Panc1 (cell line): Measurements from ENCODE around the gene CCRL2. TPM values are rescaled to one million over a fixed set of nuclear protein-coding genes. Genes with fewer than 3 reads are reported as not detected.

Source experiments
- ATAC-seq: fragments of 200-7000 bp; cut with Tn5 transposase; 2 replicates; pipeline ENCODE4 v1.9.1; 2020; ENCODE audit warnings: mild to moderate bottlenecking, moderate library complexity
- BruUV-seq: library from RNA; stranded (reverse); fragments of 400-500 nt; replicated peaks from 2 replicates; lab custom pipeline; 2021; lab: Mats Ljungman, UMichigan
- CTCF ChIA-PET: fragments of 300-600 bp; sonication (Branson Sonifier 250); formaldehyde crosslinking; loops from one replicate; lab custom pipeline; 2022; ENCODE audit warnings: antibody characterized with exemption; lab: Charles Lee
- POLR2A ChIA-PET: fragments of 300-600 bp; sonication (Branson Sonifier 250); formaldehyde crosslinking; loops from one replicate; lab custom pipeline; 2022; ENCODE audit warnings: antibody characterized with exemption; lab: Charles Lee
- DNase-seq: peaks from one replicate; pipeline ENCODE4 v3.0.0-alpha.2; 2010; ENCODE audit warnings: low read depth, low spot score
- H3K27ac ChIP-seq: 2 replicates; pipeline ENCODE4 v1.5.1; 2011; ENCODE audit warnings: mild to moderate bottlenecking, low read length, inconsistent platforms
- H3K27me3 ChIP-seq: fragments of 200-500 bp; sonication (Bioruptor generic); 2 replicates; pipeline ENCODE4 v1.6.0; 2014; ENCODE audit warnings: low read length, inconsistent platforms; ENCODE audit not compliant: control insufficient read depth, insufficient read depth
- H3K36me3 ChIP-seq: fragments of 200-500 bp; sonication (Bioruptor generic); 2 replicates; pipeline ENCODE4 v1.5.1; 2014; ENCODE audit warnings: inconsistent platforms, mild to moderate bottlenecking, low read length, moderate library complexity; ENCODE audit not compliant: control insufficient read depth, insufficient read depth
- H3K4me1 ChIP-seq: 2 replicates; pipeline ENCODE4 v1.5.1; 2011; ENCODE audit warnings: inconsistent platforms, mild to moderate bottlenecking, low read length, moderate library complexity; ENCODE audit not compliant: control insufficient read depth, insufficient read depth
- H3K4me3 ChIP-seq, 2 experiments: 2 replicates each; pipeline ENCODE4 v1.5.1; 2011 to 2012; ENCODE audit warnings: low read depth in 2 of 2, low read length in 2 of 2, mild to moderate bottlenecking in 2 of 2, inconsistent platforms in 1 of 2, moderate library complexity in 1 of 2
- H3K9me3 ChIP-seq: fragments of 200-500 bp; sonication (Bioruptor generic); 2 replicates; pipeline ENCODE4 v1.5.1; 2014; ENCODE audit warnings: low read depth, mild to moderate bottlenecking, inconsistent platforms, low read length, moderate library complexity; ENCODE audit not compliant: control insufficient read depth, insufficient read depth
- CTCF ChIP-seq: fragments of 450-650 bp; IDR thresholded peaks from 2 replicates; pipeline ENCODE4 v1.5.1; 2017; ENCODE audit warnings: mild to moderate bottlenecking
- POLR2AphosphoS5 ChIP-seq: IDR thresholded peaks from 2 replicates; pipeline ENCODE4 v1.6.1; 2012; ENCODE audit warnings: mild to moderate bottlenecking, low read depth, low read length, moderate library complexity
- REST ChIP-seq, 2 experiments: IDR thresholded peaks; 2 replicates each; pipeline ENCODE4 v1.6.1; 2011 to 2012; ENCODE audit warnings: low read depth in 2 of 2, control low read depth in 1 of 2, low read length in 1 of 2, mild to moderate bottlenecking in 1 of 2, moderate library complexity in 1 of 2; ENCODE audit not compliant: insufficient read depth in 1 of 2
- SIN3A ChIP-seq: IDR thresholded peaks from 2 replicates; pipeline ENCODE4 v1.6.1; 2012; ENCODE audit warnings: low read depth, mild to moderate bottlenecking, low read length, moderate library complexity, borderline replicate concordance; ENCODE audit not compliant: insufficient read depth
- TCF7L2 ChIP-seq: IDR thresholded peaks from 2 replicates; pipeline ENCODE4 v1.6.1; 2011; ENCODE audit warnings: mild to moderate bottlenecking, low read depth, low read length, inconsistent platforms
- in situ Hi-C: cut with HindIII; loops from 2 replicates; pipeline ENCODE4 v1.10.0; 2016; ENCODE audit warnings: low sequenced_read_pairs, low pct_unique_long_range_greater_than_20kb
- intact Hi-C: fragments of 100-400 bp; cut with micrococcal nuclease; formaldehyde crosslinking; loops from one replicate; pipeline ENCODE4 v1.10.0; 2022; ENCODE audit not compliant: unreplicated experiment
- total RNA-seq: library from RNA; stranded (reverse); gene quantifications from one replicate; pipeline ENCODE4 v1.2.1, GENCODE V29; 2021; ENCODE audit not compliant: unreplicated experiment

CCRL2 gene
- total RNA-seq, 1 experiment from 2014 or later: not detected

- no peaks in the 10 kb centered on the region; the same call in 1 of the 2 replicates for H3K4me1 ChIP-seq
- intact Hi-C loops: no loop called here
- ATAC-seq: no peak
- no peak for DNase-seq
- CTCF ChIA-PET: no interaction called here
- no peaks in the 10 kb centered on the region for H3K9me3 ChIP-seq
- POLR2A ChIA-PET: no interaction called here
- H3K27ac ChIP-seq: no peak overlapping the region
- TF ChIP-seq REST (IDR thresholded peaks at IDR 0.05; ENCODE audit: insufficient read depth in 1 of 2, low read depth in 2 of 2, low read length in 1 of 2) (no peak), SIN3A (no peak), CTCF (no peak), TCF7L2 (no peak), POLR2AphosphoS5 (no peak)
- in situ Hi-C loops: no loop called here
- H3K4me3 ChIP-seq: no peak overlapping the region
- H3K27me3 ChIP-seq: peaks cover 7% of the 10 kb centered on the region
- H3K36me3 ChIP-seq: no peaks in the 10 kb centered on the region
- BruUV-seq: no TSS peak
Measured at GRCh38 chr3:46359733-46360493, 47.1 kb upstream of the CCRL2 start.

- no peak for ATAC-seq
- in situ Hi-C loops: no loop called here
- ChIA-PET POLR2A (no interaction called here), CTCF (no interaction called here)
- H3K9me3 ChIP-seq: no peaks in the 10 kb centered on the region
- H3K27me3 ChIP-seq: peaks cover 7% of the 10 kb centered on the region
- no peak overlapping the region for H3K27ac ChIP-seq
- no peak for DNase-seq
- H3K4me3 ChIP-seq: no peak overlapping the region
- TF ChIP-seq REST (IDR thresholded peaks at IDR 0.05; ENCODE audit: insufficient read depth in 1 of 2, low read depth in 2 of 2, low read length in 1 of 2) (no peak), CTCF (no peak), POLR2AphosphoS5 (no peak), TCF7L2 (no peak), SIN3A (no peak)
- intact Hi-C loops: no loop called here
- H3K36me3 ChIP-seq: no peaks in the 10 kb centered on the region
- H3K4me1 ChIP-seq: no peaks in the 10 kb centered on the region; the same call in 1 of the 2 replicates
- no TSS peak for BruUV-seq
Measured at GRCh38 chr3:46360907-46361306, 46.2 kb upstream of the CCRL2 start.
